ENCODE data around the gene MRPL51. TPM values are rescaled to one million over a fixed set of nuclear protein-coding genes. Genes with fewer than 3 reads are reported as not detected.
A peak's percentile ranks its signal among the peaks of the same experiment; 100 is the strongest.
"Not testable (repeated sequence)": the region's sequence is repeated elsewhere in the genome, so short reads cannot be mapped to it uniquely, and the experiment has no call there.

Gene MRPL51
- total RNA-seq, 2 donors from 2014 or later: 87.7 to 104 TPM

DNA sequence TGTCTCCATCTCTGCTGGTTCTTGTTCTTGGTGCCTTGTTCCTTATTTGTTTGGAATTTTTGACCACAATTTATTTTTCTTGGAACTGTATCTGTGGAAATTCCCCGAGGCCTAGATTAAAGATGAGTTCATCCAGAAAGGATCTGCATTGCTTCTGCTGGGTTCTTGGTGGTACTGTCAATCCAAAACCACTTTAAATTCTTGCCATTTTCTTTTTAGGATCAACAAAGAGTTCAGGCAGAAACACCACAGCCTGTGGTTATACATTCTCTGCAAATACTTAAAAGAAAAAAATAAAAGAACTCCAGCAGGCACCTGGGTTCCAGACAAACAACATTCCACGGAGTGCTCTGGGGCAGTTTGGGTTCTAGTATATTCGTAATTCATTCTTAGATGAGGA, 16.6 kb downstream of the MRPL51 start:
- Histone ChIP-seq H3K27me3 (no peaks in the 10 kb centered on the region), H3K4me3 (no peak overlapping the region), H3K9me3 (no peaks in the 10 kb centered on the region), H3K27ac (peak overlapping the region in 1 of 2 donors; percentile 16), H3K4me1 (peaks cover 0 to under 1% of the 10 kb centered on the region in 2 donors), H3K36me3 (no peaks in the 10 kb centered on the region)
- no peak for DNase-seq (ENCODE audit: low spot score)
- TF ChIP-seq, protein P1, sequence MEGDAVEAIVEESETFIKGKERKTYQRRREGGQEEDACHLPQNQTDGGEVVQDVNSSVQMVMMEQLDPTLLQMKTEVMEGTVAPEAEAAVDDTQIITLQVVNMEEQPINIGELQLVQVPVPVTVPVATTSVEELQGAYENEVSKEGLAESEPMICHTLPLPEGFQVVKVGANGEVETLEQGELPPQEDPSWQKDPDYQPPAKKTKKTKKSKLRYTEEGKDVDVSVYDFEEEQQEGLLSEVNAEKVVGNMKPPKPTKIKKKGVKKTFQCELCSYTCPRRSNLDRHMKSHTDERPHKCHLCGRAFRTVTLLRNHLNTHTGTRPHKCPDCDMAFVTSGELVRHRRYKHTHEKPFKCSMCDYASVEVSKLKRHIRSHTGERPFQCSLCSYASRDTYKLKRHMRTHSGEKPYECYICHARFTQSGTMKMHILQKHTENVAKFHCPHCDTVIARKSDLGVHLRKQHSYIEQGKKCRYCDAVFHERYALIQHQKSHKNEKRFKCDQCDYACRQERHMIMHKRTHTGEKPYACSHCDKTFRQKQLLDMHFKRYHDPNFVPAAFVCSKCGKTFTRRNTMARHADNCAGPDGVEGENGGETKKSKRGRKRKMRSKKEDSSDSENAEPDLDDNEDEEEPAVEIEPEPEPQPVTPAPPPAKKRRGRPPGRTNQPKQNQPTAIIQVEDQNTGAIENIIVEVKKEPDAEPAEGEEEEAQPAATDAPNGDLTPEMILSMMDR (IDR thresholded peaks at IDR 0.05): no peak

DNA sequence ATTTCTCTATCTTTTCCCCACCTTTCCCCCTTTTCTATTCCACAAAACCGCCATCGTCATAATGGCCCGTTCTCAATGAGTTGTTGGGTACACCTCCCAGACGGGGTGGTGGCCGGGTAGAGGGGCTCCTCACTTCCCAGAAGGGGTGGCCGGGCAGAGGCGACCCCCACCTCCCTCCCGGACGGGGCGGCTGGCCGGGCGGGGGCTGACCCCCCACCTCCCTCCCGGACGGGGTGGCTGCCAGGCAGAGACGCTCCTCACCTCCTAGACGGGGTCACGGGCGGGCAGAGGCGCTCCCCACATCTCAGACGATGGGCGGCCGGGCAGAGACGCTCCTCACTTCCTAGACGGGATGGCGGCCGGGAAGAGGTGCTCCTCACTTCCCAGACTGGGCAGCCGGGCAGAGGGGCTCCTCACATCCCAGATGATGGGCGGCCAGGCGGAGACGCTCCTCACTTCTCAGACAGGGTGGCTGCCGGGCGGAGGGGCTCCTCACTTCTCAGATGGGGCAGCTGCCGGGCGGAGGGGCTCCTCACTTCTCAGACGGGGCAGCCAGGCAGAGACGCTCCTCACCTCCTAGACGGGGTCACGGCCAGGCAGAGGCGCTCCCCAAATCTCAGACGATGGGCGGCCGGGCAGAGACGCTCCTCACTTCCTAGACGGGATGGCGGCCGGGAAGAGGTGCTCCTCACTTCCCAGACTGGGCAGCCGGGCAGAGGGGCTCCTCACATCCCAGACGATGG, 17.7 kb downstream of the MRPL51 start:
- H3K27me3 ChIP-seq, H3K4me1 ChIP-seq: not testable (repeated sequence)

DNA sequence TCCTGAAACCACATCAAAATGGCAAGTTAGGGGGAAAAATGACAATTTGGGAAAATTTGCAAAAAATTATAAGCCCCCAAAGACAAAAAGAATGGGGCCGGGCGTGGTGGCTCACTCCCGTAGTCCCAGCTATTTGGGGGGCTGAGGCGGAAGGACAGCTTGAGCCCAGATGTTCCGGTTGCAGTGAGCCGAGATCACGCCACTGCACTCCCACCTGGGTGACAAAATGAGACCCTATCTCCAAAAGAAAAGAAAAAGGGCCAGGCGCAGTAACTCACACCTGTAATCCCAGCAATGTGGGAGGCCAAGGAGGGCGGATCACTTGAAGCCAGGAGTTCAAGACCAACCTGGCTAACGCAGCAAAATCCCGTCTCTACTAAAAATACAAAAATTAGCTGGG, 20.6 kb downstream of the MRPL51 start:
- DNase-seq (ENCODE audit: low spot score): no peak
- Histone ChIP-seq H3K4me1 (peaks cover 0 to 22% of the 10 kb centered on the region in 2 donors), H3K4me3 (no peak overlapping the region), H3K27me3 (no peaks in the 10 kb centered on the region), H3K9me3 (no peaks in the 10 kb centered on the region), H3K27ac (no peak overlapping the region), H3K36me3 (no peaks in the 10 kb centered on the region)
- TF ChIP-seq, protein P1 (IDR thresholded peaks at IDR 0.05): no peak

More for the DNA sequence above, 17.7 kb downstream of the MRPL51 start:
- not testable (repeated sequence) for H3K9me3 ChIP-seq; H3K36me3 ChIP-seq; DNase-seq (ENCODE audit: low spot score); H3K27ac ChIP-seq; H3K4me3 ChIP-seq

DNA sequence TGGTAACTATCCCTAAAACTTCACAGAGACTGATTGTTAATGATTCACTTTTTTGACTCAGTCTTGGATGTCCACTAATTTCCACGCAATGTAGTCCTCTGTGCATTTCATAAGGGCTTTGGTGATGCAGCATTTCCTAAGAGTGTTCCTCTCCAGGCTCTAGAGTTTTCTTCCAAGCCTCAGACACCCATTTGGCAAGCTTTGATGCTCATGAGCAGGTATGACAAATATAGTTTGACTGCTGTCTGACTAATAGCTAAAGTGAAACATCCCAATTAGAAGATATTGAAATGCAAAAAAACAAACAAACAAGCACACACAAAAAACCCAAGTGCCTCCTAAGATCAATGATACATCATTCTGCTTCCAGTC, 21.1 kb downstream of the MRPL51 start:
- Histone ChIP-seq H3K9me3 (no peaks in the 10 kb centered on the region), H3K27ac (no peak overlapping the region), H3K4me1 (peaks cover 0 to 22% of the 10 kb centered on the region in 2 donors), H3K4me3 (no peak overlapping the region), H3K27me3 (no peaks in the 10 kb centered on the region), H3K36me3 (no peaks in the 10 kb centered on the region)
- no peak for DNase-seq (ENCODE audit: low spot score)
- TF ChIP-seq, protein P1 (IDR thresholded peaks at IDR 0.05): no peak

DNA sequence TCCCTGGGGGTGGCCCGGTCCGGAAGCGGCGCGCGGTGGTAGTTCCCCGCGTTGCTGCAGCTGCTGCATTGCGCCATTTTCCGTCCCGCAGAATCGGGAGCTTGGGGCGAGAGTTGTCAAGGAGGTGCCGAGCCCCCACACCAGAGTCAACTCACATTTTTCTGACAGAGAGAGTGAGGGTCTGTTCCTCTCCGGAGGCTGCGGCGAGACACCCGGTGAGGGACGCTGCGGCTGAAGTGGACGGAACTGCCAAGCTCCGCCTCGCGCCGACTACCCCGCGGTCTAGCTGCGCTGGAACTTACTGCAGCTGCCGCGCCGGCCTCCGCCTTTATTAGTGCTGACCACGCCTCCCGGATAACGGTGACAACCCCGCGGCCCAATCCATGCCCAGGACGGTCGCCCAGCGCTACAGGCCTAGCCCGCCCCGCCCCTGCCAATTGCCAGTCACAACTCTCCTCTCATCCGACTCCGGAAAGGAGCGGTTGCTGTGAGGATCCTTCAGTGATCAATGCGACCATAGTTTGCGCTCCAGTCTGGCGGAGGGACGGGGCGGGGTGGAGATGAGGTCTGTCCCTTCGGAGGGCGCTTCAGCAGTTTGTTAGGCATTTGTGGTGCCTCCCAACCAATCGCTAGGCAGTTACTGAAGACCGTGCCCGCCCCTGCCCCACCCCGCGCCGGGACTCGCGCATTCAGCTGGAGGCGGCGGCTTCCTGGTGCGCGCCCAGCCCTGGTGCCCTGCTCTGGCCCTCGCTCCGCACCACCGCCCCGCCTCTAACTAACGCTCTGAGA, 22.5 kb downstream of the MRPL51 start, which contains the start of gene VAMP1:
Gene VAMP1, minus strand, starts transcription at position 303 of the 789 bp plus-strand sequence. Its CDS starts 146 bp downstream, at position 157.
- TF ChIP-seq, protein P1 (IDR thresholded peaks at IDR 0.05): no peak
- Histone ChIP-seq H3K36me3 (peaks cover 7% of the 10 kb centered on the region), H3K4me3 (peak within 1 kb of the TSS; percentile 78 to 80), H3K9me3 (no peaks in the 10 kb centered on the region), H3K27me3 (no peaks in the 10 kb centered on the region), H3K27ac (peak within 1 kb of the TSS; percentile 85 to 90), H3K4me1 (peaks cover 0 to 22% of the 10 kb centered on the region in 2 donors)
- DNase-seq (ENCODE audit: low spot score): peak; percentile 99

All from right atrium auricular region (tissue), 2 donors.